A549 treated with CORT108297 at 1 μM for 4 hours (cell line): Measurements from ENCODE around the gene OSBPL6. TPM values are rescaled to one million over a fixed set of nuclear protein-coding genes. Genes with fewer than 3 reads are reported as not detected.

Experiments used
- total RNA-seq: library from RNA; stranded (reverse); fragments of 200-300 nt; extraction: Qiagen RNA extraction; gene quantifications from 5 replicates; pipeline ENCODE4 v1.2.3, GENCODE V29; 2022

The OSBPL6 gene
- 4.9 to 7.9 TPM (median 7.7 TPM) in 5 replicates for total RNA-seq

DNA sequence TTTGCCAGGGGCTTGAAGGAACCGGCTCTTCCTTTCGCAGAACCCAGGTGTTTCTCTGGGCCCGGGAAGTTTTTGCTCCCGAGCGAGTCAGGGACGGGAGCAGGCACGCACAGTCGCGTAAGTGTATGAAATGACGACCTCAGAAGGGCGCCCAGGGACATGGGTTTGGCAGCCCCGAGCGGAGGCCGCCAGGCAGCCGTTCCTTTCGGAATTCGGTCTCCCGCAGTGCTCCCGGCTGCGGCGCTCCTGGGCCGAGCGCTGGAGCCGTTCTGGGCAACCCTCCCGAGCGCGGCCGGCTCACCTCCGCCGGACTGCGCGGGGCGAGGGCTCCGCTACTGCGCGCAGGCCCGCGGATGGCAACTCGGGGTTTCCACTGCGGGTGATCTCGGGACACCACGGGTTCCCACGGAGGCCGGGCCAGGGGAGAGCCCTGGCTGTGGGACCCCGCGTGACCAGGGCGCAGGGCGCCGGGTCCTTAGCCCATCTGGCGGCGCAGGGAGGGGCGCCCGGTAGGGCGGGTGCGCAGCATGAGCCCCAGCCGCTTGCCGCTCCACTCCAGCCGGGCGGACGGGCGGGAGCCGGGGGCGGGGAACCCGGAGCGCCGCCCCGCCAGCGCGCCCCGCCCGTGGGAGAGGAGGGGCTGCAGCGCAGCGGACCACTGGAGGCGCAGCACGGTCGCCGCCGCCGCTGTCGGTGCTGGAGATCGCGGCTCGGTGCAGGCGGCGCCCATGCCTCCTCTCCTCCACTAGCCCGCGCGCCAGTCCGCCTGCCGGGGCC lies at the start of gene OSBPL6:
Gene OSBPL6, plus strand, starts transcription at position 690 of the 777 bp plus-strand sequence. CDS start 111,673 bp downstream, outside the sequence.

DNA sequence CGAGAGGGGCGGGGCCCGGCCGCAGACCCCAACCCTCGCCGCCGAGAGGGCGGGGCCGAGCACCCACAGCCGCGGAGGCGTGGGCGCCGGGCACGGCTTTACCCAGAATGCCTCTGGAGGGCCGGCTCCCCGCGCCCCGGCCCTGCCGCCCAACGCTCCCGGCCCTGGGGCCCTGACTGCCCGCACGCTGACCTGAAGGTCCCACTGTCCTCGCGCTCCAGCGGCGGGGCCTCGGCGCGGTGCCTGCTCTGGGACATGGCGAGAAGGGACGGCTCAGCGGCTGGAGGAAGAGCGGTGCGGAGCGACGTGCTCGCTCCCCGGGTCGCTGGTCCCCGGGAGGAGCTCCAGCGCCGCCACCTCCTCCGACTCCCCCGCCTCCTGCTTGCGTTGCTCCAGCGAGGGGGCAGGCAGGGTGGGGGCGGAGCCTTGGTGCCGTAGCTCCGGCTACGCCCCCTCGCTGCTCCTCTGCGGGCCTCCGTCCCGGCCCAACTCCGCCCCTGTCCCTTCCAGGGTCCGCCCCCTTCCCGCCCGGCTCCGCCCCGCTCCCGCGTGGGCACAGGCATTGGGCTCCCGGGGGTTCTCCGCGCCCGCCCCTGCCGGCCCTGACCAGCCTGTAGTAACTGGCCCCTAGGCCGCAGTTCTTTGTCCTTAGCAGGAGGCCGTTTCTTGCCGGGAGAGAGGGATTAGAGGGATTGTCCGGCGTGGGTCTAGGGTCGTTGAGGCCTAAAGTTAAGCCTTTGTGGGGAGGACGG lies 256.6 kb downstream of the OSBPL6 start, which contains the start of the genes PJVK and PRKRA:
Gene PJVK, plus strand, starts transcription at position 605 of the 752 bp plus-strand sequence. CDS start 2,032 bp downstream, outside the sequence.
Gene PRKRA, minus strand, starts transcription at position 402 of the 752 bp plus-strand sequence. Its CDS starts 145 bp downstream, at position 257.

Other genes starting within 250 kb of the OSBPL6 start
- gene PDE11A, start 121.7 kb upstream of the OSBPL6 start, total RNA-seq = 0.21 to 0.71 TPM (median 0.50 TPM) in 5 replicates
- 11.1 to 12.6 TPM (median 11.6 TPM) in 5 replicates for gene RBM45, start 82.1 kb upstream of the OSBPL6 start, total RNA-seq